Measurements from ENCODE around the gene FXN.

The FXN gene

DNA sequence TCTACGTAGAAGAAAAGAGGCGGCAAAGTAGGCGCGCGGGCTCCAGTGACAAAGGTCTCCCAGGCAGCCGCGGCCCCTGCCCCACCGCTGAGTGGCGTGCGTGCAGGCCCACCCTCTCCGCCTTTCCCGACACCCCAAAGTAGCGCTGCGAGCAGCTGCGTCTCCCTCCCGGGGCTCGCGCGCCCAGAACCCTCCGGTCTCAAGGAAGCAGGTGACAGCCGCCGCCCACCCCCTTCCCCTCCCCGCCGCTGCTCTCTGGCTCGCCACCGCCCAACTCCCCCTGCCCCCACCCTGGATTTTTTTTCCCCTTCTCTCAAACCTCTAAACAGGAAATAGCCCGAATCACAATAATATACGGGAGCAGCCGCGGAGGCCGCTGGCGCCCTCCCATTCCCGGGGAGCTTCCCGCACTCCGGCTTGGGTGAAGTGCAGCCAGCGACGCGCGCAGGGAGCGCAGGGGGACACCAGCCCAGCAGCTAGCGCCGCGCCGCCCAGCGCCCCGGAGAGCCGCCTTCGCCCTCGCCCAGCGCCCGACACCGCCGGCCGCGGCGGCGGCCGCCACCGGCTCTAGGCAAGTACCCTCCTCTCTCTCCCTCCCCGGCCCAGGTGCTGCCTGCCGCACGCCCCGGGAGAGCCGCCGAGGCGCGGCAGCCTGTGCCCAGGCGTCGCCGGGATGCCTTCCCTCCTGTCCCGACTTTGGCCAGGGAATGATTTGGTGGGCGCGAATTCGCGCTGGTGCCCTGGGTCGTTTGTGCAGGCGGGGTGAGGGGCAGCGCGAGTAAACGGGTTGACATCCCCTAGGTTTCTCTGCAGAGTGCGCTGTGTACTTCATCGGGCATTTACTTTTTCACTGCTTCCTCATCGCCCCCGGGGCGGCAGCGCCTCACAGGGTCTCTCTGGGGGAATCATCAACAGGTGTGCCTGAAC lies 85.9 kb downstream of the FXN start:
- TF ChIP-seq, protein P1, sequence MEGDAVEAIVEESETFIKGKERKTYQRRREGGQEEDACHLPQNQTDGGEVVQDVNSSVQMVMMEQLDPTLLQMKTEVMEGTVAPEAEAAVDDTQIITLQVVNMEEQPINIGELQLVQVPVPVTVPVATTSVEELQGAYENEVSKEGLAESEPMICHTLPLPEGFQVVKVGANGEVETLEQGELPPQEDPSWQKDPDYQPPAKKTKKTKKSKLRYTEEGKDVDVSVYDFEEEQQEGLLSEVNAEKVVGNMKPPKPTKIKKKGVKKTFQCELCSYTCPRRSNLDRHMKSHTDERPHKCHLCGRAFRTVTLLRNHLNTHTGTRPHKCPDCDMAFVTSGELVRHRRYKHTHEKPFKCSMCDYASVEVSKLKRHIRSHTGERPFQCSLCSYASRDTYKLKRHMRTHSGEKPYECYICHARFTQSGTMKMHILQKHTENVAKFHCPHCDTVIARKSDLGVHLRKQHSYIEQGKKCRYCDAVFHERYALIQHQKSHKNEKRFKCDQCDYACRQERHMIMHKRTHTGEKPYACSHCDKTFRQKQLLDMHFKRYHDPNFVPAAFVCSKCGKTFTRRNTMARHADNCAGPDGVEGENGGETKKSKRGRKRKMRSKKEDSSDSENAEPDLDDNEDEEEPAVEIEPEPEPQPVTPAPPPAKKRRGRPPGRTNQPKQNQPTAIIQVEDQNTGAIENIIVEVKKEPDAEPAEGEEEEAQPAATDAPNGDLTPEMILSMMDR (IDR thresholded peaks at IDR 0.05), result no peak
- no peak for TF ChIP-seq ZFX (IDR thresholded peaks at IDR 0.05; ENCODE audit: borderline replicate concordance)
- H3K27ac ChIP-seq, result peak overlapping the region; percentile 91

- H3K27ac ChIP-seq, result peak overlapping the region; percentile 91
These were observed 86.6 kb downstream of the FXN start for GRCh38 chr9:69122082-69122548.

DNA sequence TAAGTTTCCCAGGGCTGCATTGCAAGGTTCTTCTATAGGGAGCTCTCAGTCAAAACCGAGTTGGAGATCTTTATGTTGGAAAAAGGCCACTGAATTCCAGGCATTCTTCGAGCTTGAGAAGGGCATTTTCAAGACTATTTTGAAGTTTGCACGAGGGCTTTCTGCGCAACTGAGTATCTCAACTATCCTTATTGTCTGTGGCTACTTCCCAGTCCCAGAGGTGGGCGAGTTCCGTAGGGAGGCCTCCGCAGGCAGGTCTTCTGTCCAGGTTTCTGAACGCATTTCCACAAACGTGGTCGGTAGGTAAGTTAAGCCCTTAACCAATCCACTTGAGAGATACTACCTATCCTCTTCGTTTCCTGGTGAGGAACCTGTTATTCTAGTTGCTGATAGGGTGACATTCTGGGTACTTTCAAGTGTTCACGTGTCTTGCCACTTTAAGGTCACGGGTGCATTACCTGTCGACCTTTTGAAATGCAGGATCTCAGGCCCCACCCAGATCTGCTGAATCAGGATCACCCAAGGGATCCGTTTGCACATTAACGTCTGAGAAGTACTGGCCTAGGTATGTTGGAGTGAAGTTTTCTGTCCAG lies 87.1 kb downstream of the FXN start:
- peak overlapping the region; percentile 91 for H3K27ac ChIP-seq
- TF ChIP-seq, protein P1 (IDR thresholded peaks at IDR 0.05), result no peak
- no peak for TF ChIP-seq ZFX (IDR thresholded peaks at IDR 0.05; ENCODE audit: borderline replicate concordance)

More at GRCh38 chr9:69122082-69122548, 86.6 kb downstream of the FXN start:
- no peak for TF ChIP-seq ZFX (IDR thresholded peaks at IDR 0.05; ENCODE audit: borderline replicate concordance)
- TF ChIP-seq, protein P1 (IDR thresholded peaks at IDR 0.05), result no peak

- H3K27ac ChIP-seq, result no peak overlapping the region
- TF ChIP-seq, protein P1 (IDR thresholded peaks at IDR 0.05), result no peak
These were observed 95.2 kb downstream of the FXN start for GRCh38 chr9:69130456-69131441.

DNA sequence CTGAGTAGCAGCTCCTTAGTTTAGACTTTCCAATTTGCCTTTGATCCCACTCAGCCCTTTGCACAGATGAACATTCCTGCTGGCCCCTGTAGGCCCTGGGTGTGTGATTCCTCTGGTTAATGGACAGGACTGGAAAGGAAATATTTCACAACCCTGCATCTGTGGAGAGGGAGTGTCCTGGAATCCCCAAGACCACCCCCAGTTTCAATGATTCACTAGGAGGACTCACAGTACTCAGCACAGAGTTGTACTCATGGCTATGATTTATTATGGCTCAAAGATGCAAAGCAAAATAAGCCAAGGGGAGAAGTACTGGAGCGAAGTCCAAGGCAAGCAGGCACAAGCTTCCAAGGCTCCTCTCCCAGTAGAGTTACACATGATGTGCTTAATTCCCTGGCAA lies 96.1 kb downstream of the FXN start:
- H3K27ac ChIP-seq, result no peak overlapping the region
- TF ChIP-seq, protein P1 (IDR thresholded peaks at IDR 0.05), result no peak
- TF ChIP-seq ZFX (IDR thresholded peaks at IDR 0.05; ENCODE audit: borderline replicate concordance), result no peak

DNA sequence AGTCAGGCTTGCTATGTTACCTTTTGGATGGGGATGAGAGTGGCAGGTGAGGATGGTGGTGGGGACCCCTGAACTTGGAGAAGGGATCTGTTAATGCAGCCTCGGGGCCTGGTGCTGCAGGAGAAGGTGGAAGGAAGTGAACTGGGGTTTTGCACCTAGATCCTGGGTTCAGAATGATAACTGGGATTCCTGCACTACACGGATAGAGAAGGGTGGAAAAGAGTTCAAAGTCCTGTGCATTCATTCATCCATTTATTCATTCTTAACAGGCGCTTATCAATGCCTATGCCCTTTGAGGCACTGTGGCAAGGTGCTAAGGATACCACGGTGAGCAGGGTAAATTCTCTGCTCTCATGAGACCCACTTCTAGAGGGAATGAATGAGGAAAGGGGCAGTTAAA lies 96.8 kb downstream of the FXN start:
- H3K27ac ChIP-seq, result no peak overlapping the region
- TF ChIP-seq, protein P1 (IDR thresholded peaks at IDR 0.05), result no peak
- no peak for TF ChIP-seq ZFX (IDR thresholded peaks at IDR 0.05; ENCODE audit: borderline replicate concordance)
